NCI-H748 treated with DMSO at 0.1 percent for 48 hours (cell line): Measurements from ENCODE around the gene SHB.

Experiments used
- DNase-seq: peaks from one replicate; lab custom pipeline; 2025; lab: John Stamatoyannopoulos, UW

Gene SHB

DNA sequence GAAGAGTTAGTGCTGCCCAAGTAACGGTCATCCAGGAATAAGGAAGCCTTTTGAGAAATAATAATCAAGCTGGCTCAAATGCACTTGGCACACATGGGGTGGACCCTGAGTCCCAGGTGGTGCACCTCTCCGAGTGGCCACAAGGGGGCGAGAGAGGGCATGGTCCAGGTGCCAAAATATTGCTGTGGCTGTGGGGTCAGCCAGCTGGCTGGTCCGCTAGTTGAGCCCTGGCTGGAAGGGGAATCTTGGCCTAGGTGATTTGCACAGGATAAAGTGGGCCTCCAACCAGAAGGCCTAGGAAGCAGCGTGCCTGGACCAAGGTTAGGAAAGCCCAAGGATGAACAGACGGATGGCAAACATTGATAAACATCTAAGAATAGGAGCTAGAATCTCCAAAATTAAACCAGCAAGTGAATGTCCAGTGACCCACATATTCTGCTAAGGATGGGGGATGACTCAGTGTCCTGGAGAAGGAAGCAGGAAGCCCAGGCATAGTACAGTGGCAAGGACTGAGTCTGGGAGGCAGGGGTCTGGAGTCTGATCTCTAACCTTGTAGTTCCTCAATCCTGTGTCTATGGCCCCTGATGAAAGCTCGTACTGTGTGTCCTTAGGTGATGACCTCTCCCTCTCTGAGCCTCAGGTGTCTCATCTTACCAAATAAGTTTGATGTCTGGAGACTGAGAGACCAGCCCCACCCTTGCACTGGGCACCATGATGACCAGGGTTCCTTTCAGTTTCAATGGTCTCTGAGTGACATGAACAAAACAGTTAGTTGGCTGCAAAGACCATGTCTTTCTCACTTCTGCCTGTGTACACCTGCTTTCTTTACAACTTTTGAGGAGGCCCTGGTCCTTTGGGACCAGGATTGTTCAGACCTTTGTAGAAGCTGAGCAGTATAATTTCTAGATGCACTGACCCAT, 19.2 kb upstream of the SHB start:
- peak; percentile 44 for DNase-seq

DNA sequence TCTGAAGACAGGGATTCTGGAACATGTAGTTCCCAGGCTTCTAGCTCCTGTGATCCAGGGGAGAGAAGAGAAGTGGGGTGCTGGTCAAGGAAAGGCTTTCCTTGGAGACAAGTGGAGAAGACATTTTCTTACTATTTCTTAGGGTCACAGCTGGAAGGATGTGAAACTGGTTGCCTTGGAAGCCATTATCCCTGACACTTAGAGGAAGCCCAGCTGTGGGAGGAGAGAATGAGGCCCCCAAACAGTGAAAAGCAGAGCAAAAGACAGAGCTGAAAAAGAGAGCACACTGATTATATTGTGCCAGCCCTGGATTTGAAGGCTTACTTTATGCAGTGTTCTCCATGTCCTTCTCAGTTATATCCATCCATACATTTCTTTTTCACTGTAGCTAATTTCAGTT, 17.5 kb upstream of the SHB start:
- DNase-seq = no peak

- DNase-seq = no peak
Observed at GRCh38 chr9:38085308-38085707, 16.3 kb upstream of the SHB start.

- no peak for DNase-seq
Observed at GRCh38 chr9:38084556-38084880, 15.5 kb upstream of the SHB start.

DNA sequence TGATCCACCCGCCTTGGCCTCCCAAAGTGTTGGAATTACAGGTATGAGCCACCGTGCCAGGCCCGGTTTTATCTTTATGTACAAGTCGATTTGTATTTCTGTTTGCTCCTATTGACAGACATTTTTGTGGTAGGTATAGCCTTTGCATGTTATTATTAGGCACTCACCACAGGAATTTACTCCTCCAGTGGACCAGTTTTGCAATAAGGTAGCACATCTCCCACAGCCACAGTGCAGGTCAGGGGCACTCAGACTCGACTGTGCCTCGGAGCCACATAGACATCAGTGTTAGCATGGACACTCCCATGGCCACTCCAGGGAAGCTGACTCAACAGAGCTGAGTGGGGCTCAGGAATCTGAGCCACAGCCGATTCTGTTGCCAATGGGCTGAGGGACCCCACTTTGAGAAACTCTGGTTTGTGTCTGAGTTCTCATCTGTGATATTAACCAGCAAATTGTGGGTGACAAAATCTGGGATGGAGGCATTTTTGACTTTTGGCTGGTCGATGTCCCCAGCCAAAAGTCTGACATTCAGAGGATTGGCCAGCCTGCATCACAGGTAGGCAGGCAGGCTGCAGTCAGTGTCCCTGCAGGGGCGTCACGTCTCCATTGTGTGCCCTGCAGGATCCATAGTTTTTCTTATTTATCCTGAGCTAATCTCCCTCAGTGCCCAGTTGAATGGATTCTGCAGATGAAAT, 15.0 kb upstream of the SHB start:
- DNase-seq = no peak

DNA sequence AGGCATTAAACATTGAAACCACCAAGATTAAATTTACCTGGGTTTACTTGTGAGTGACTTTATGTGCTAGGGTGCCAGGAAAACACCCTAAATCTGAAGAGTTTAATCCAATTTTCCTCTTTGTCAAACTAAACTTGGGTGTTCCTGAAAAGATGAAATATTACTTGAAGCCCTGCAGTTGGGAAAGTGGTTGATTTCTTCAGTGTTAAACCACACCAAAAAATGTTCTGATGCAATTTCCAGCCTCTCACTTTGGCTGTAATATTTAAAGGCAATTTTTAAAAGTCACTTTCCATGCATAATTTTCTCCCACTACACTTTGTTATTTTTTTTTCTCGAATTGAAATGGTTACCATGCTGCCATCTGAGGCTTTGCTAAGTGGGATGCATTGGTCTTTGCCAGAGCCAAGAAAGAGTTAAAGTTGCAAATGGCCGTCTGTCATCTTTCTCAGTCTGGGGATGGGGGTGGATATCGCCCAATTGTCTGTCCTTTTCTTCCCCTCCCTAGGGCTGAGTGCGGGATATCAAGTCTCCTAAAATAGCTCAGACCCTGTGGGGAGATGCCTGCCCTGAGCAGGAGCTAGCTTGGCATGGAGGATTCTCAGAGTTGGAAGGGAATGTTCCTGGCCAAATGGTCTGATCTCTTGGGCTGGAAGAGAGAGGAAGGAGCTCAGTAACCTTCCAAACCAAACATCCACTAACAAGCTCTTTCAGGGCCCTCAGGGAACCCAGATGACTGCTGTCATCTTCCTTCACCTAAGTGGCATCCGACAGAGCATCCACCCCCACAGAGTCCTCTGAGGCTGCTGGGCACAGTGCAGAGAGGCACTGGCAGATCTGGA, 13.6 kb upstream of the SHB start:
- no peak for DNase-seq

GRCh38 chr9:38081356-38082108, 12.5 kb upstream of the SHB start:
- DNase-seq = no peak

DNA sequence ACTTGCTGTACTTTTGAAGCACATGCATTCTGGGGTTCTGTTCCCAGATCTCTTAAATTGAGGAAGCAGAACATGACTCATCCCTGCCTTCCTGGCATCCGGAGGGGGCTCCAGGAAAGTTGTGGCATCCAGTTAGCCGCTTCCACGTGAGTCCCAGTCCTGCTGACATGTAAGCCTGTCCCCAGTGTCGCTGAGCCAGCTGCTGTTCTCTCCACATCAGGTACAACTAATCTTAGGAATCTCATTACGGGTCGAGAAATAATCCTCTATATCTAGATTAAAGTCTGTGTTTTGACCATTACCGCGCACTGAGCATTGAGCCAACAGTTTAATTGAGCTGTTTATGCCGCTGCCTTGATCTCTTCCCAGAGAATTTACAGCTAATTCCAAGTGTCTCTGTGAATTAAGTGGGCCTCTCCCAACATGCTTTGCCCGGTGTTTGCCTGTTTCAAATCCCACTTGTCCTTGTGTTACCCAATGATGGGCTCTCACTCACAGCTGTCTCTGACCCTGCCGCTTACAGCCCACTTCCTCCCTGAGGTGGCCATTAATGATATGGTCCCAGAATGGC, 10.5 kb upstream of the SHB start:
- DNase-seq = no peak

GRCh38 chr9:38075272-38075671, 6.2 kb upstream of the SHB start:
- no peak for DNase-seq

DNA sequence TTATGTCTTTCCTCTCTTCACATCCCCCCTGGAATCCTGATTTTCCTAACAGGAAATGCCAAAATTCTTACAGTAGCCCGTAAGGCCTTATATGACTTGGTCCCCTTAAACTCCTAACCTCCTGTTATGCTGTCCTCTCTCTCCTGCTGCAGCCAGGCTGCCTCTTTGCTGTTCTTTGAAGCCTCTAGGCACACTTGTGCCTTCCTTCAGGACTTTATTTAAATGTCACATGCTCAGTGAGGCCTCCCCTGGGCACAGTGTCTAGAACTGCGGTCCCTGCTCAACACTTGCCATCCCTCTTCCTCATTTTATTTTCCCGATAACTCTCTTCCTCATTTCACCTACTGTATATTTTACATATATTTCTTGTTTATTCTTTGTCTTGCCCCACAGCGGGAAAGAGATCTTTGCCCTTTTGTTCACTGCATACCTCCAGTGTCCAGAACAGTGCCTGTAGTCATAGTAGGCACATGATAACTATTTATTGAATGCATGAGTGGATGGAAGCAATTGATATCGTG, 5.5 kb upstream of the SHB start:
- no peak for DNase-seq

- no peak for DNase-seq
Observed at GRCh38 chr9:38073882-38074281, 4.9 kb upstream of the SHB start.

DNA sequence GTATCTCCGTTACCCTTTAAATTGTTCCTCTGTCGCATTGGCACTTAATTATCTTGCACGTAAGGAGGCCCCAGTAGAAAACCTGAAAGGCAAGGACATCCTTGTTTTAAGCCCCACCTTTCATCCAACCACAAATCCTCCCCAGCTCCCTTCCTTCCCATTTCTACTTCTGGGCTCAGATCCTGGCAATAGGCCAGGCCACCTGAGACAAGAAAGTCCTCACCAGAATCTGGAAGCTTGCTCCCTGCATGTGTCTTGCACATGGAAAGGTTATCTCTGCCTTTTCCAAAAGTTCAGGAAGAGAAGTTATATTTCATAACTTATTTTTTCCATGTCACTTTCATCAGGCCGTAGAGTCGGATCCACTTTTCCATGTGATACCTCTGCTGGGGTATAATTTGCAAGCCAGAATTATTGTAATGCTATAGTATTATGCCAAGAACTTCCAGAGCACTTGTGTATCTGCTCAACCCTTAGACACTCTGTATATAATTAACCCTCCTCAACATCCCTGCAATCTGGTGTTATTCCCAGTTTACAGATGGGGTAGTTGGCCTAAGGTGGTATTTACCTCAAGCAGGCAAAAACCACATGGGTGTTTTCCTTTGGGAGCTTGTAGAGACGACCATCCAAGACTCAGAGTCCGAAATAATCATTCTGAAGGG, 2.6 kb upstream of the SHB start:
- no peak for DNase-seq

- no peak for DNase-seq
Observed at GRCh38 chr9:38067859-38068681, 957 bp downstream of the SHB start.

GRCh38 chr9:38066914-38067858, 1.8 kb downstream of the SHB start:
- no peak for DNase-seq

DNA sequence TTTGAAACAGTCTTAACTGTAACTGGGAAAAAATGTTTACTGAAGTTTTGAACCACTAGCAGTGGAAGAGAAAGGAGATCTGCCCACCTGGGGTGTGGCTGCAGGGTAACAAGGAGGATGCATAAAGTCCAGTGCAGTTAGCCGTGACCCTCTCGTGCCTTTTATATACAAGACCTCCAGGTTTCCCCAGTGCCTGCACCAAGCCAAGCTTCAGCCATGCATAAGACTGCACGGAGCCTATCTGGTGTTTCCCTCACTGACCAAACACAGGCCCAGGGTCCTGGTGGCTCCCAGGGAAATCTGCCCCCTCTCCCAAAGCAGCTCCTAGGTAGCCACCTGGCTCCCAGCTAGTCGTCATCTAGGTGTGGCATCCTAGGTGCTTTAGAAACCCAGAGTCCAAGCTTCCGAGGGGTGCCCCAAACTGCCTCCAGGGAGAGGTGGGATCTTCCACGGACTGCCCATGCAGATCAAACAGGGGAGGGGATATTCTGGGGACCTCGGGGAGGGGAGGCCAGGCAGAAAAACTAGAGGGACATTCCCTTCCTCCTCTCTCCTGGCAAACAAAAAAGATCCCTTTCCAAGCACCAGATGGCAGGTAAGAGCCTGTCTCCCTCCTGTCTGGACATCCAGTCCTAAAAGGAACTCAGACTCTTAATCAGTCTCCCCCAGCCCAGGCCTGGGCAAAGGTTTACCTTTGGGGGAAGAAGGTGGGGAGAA, 2.7 kb downstream of the SHB start:
- no peak for DNase-seq

GRCh38 chr9:38065369-38066075, 3.5 kb downstream of the SHB start:
- no peak for DNase-seq

- no peak for DNase-seq
Observed at GRCh38 chr9:38064842-38065368, 4.1 kb downstream of the SHB start.
